ENCODE data around the gene MMP13.
"Not testable (repeated sequence)": the region's sequence is repeated elsewhere in the genome, so short reads cannot be mapped to it uniquely, and the experiment has no call there.

The MMP13 gene

GRCh38 chr11:102912482-102912830 lies 43.1 kb downstream of the MMP13 start:
- H3K27me3 ChIP-seq = peaks cover 8% of the 10 kb centered on the region
- H3K9me3 ChIP-seq = no peaks in the 10 kb centered on the region
- H3K4me1 ChIP-seq (ENCODE audit: control insufficient read depth in 1 of 2, insufficient read depth in 1 of 2, low read depth in 1 of 2, low read length in 1 of 2) = no peaks in the 10 kb centered on the region
- TF ChIP-seq, protein P1, sequence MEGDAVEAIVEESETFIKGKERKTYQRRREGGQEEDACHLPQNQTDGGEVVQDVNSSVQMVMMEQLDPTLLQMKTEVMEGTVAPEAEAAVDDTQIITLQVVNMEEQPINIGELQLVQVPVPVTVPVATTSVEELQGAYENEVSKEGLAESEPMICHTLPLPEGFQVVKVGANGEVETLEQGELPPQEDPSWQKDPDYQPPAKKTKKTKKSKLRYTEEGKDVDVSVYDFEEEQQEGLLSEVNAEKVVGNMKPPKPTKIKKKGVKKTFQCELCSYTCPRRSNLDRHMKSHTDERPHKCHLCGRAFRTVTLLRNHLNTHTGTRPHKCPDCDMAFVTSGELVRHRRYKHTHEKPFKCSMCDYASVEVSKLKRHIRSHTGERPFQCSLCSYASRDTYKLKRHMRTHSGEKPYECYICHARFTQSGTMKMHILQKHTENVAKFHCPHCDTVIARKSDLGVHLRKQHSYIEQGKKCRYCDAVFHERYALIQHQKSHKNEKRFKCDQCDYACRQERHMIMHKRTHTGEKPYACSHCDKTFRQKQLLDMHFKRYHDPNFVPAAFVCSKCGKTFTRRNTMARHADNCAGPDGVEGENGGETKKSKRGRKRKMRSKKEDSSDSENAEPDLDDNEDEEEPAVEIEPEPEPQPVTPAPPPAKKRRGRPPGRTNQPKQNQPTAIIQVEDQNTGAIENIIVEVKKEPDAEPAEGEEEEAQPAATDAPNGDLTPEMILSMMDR (IDR thresholded peaks at IDR 0.05) = no peak
- no peak overlapping the region for H3K4me3 ChIP-seq (ENCODE audit: low read depth in 1 of 2, low read length in 1 of 2)
- H3K36me3 ChIP-seq = no peaks in the 10 kb centered on the region
- H3K27ac ChIP-seq = no peak overlapping the region

DNA sequence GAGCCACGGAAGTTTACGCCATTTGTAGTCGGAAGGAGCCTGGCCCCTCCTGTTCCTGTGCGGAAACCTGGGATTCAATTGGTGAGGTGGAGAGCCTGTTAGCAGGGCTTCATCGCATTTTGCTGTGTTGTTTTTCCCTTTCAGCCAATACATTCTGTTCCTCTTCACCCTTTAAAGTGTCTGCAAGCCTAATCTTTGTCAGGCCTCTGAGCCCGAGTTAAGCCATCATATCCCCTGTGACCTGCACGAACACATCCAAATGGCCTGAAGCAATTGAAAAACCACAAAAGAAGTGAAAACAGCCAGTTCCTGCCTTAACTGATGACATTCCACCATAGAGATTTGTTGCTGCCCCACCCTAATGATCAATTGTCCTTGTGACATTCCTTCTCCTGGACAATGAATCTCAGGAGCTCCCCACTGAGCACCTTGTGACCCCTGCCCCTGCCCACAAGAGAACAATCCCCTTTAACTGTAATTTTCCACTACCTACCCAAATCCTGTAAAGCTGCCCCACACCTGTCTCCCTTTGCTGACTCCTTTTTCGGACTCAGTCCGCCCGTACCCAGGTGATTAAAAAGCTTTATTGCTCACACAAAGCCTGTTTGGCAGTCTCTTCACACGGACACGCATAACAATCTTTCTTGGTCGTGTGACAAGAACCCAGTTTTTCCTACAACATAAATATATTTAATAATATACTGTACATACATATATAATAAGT lies 43.6 kb downstream of the MMP13 start:
- Histone ChIP-seq H3K27ac (no peak overlapping the region), H3K36me3 (no peaks in the 10 kb centered on the region), H3K9me3 (no peaks in the 10 kb centered on the region), H3K4me1 (ENCODE audit: control insufficient read depth in 1 of 2, insufficient read depth in 1 of 2, low read depth in 1 of 2, low read length in 1 of 2) (no peaks in the 10 kb centered on the region), H3K4me3 (ENCODE audit: low read depth in 1 of 2, low read length in 1 of 2) (no peak overlapping the region), H3K27me3 (peaks cover 8% of the 10 kb centered on the region)
- TF ChIP-seq, protein P1 (IDR thresholded peaks at IDR 0.05) = no peak

GRCh38 chr11:102905848-102906247 lies 49.7 kb downstream of the MMP13 start:
- not testable (repeated sequence) for H3K27ac ChIP-seq; H3K4me3 ChIP-seq (ENCODE audit: low read depth in 1 of 2, low read length in 1 of 2); H3K9me3 ChIP-seq; H3K27me3 ChIP-seq; H3K36me3 ChIP-seq; H3K4me1 ChIP-seq (ENCODE audit: control insufficient read depth in 1 of 2, insufficient read depth in 1 of 2, low read depth in 1 of 2, low read length in 1 of 2)

DNA sequence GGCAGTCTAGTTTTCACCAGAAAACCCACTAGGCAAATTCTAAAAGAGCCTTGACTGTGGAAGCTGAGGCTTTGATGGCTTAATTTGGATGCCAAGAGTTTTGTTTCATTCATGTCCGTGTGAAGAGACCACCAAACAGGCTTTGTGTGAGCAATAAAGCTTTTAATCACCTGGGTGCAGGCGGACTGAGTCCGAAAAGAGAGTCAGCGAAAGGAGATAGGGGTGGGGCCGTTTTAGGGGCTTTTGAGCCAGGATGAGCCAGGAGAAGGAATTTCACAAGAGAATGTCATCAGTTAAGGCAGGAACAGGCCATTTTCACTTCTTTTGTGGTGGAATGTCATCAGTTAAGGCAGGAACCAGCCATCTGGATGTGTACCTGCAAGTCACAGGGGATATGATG lies 51.6 kb downstream of the MMP13 start:
- H3K4me3 ChIP-seq (ENCODE audit: low read depth in 1 of 2, low read length in 1 of 2); H3K36me3 ChIP-seq; H3K27ac ChIP-seq; H3K4me1 ChIP-seq (ENCODE audit: control insufficient read depth in 1 of 2, insufficient read depth in 1 of 2, low read depth in 1 of 2, low read length in 1 of 2); H3K9me3 ChIP-seq; H3K27me3 ChIP-seq: not testable (repeated sequence)

GRCh38 chr11:102900346-102900745 lies 55.2 kb downstream of the MMP13 start:
- no peaks in the 10 kb centered on the region for H3K27me3 ChIP-seq
- TF ChIP-seq, protein P1 (IDR thresholded peaks at IDR 0.05) = no peak
- no peak overlapping the region for H3K27ac ChIP-seq

More at GRCh38 chr11:102900346-102900745, 55.2 kb downstream of the MMP13 start:
- no peak overlapping the region for H3K4me3 ChIP-seq (ENCODE audit: low read depth in 1 of 2, low read length in 1 of 2)
- no peaks in the 10 kb centered on the region for H3K36me3 ChIP-seq
- H3K9me3 ChIP-seq = no peaks in the 10 kb centered on the region
- H3K4me1 ChIP-seq (ENCODE audit: control insufficient read depth in 1 of 2, insufficient read depth in 1 of 2, low read depth in 1 of 2, low read length in 1 of 2) = no peaks in the 10 kb centered on the region
